ENCODE data around the gene GSTM5. TPM values are rescaled to one million over a fixed set of nuclear protein-coding genes. Genes with fewer than 3 reads are reported as not detected.

The GSTM5 gene
- total and polyA plus RNA-seq, 4 donors: 0.59 to 2.8 (median 1.3) TPM

- WGBS: 94% methylated on average over 13 of the region's 13 CpGs
- H3K36me3 ChIP-seq (ENCODE audit: control insufficient read depth in 4 of 4, insufficient read depth in 3 of 4, low read depth in 1 of 4, low read length in 3 of 4): no peaks in the 10 kb centered on the region
- TF ChIP-seq EGR1 (IDR thresholded peaks at IDR 0.05; ENCODE audit: low read depth in 2 of 2) (no peak), RAD21 (IDR thresholded peaks at IDR 0.05) (no peak), CTCF (IDR thresholded peaks at IDR 0.05; ENCODE audit: low read depth, low read length, missing input control) (no peak), HNF4A (conservative IDR thresholded peaks at IDR 0.05) (no peak), JUND (IDR thresholded peaks at IDR 0.05) (no peak), ATF3 (IDR thresholded peaks at IDR 0.05) (no peak), TAF1 (conservative IDR thresholded peaks at IDR 0.05) (no peak), HNF4G (IDR thresholded peaks at IDR 0.05) (no peak), FOXA1 (IDR thresholded peaks at IDR 0.05) (no peak), NR2F2 (IDR thresholded peaks at IDR 0.05) (no peak), FOXA2 (IDR thresholded peaks at IDR 0.05) (no peak), SP1 (IDR thresholded peaks at IDR 0.05) (no peak), YY1 (IDR thresholded peaks at IDR 0.05) (no peak), RXRA (IDR thresholded peaks at IDR 0.05) (no peak), MAX (IDR thresholded peaks at IDR 0.05) (no peak), GABPA (IDR thresholded peaks at IDR 0.05 in 1 of 2, conservative IDR thresholded peaks at IDR 0.05 in 1 of 2) (no peak)
- TF ChIP-seq, protein P1, sequence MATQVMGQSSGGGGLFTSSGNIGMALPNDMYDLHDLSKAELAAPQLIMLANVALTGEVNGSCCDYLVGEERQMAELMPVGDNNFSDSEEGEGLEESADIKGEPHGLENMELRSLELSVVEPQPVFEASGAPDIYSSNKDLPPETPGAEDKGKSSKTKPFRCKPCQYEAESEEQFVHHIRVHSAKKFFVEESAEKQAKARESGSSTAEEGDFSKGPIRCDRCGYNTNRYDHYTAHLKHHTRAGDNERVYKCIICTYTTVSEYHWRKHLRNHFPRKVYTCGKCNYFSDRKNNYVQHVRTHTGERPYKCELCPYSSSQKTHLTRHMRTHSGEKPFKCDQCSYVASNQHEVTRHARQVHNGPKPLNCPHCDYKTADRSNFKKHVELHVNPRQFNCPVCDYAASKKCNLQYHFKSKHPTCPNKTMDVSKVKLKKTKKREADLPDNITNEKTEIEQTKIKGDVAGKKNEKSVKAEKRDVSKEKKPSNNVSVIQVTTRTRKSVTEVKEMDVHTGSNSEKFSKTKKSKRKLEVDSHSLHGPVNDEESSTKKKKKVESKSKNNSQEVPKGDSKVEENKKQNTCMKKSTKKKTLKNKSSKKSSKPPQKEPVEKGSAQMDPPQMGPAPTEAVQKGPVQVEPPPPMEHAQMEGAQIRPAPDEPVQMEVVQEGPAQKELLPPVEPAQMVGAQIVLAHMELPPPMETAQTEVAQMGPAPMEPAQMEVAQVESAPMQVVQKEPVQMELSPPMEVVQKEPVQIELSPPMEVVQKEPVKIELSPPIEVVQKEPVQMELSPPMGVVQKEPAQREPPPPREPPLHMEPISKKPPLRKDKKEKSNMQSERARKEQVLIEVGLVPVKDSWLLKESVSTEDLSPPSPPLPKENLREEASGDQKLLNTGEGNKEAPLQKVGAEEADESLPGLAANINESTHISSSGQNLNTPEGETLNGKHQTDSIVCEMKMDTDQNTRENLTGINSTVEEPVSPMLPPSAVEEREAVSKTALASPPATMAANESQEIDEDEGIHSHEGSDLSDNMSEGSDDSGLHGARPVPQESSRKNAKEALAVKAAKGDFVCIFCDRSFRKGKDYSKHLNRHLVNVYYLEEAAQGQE (IDR thresholded peaks at IDR 0.05): no peak
- TF ChIP-seq, protein P2, sequence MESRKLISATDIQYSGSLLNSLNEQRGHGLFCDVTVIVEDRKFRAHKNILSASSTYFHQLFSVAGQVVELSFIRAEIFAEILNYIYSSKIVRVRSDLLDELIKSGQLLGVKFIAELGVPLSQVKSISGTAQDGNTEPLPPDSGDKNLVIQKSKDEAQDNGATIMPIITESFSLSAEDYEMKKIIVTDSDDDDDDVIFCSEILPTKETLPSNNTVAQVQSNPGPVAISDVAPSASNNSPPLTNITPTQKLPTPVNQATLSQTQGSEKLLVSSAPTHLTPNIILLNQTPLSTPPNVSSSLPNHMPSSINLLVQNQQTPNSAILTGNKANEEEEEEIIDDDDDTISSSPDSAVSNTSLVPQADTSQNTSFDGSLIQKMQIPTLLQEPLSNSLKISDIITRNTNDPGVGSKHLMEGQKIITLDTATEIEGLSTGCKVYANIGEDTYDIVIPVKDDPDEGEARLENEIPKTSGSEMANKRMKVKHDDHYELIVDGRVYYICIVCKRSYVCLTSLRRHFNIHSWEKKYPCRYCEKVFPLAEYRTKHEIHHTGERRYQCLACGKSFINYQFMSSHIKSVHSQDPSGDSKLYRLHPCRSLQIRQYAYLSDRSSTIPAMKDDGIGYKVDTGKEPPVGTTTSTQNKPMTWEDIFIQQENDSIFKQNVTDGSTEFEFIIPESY (IDR thresholded peaks at IDR 0.05): no peak
- no peak overlapping the region for H3K9ac ChIP-seq (ENCODE audit: low read depth in 1 of 2, low read length in 2 of 2)
- peaks cover 0 to under 1% (median 0%) of the 10 kb centered on the region in 4 donors for H3K4me1 ChIP-seq (ENCODE audit: control insufficient read depth in 4 of 4, insufficient read depth in 4 of 4, low read length in 3 of 4)
- H3K9me3 ChIP-seq (ENCODE audit: control insufficient read depth in 4 of 4, low read length in 3 of 4): no peaks in the 10 kb centered on the region
- H3K4me3 ChIP-seq (ENCODE audit: low read depth in 1 of 3, low read length in 3 of 3): no peak overlapping the region
- no peaks in the 10 kb centered on the region for H3K27me3 ChIP-seq (ENCODE audit: control insufficient read depth in 4 of 4, insufficient read depth in 4 of 4, low read length in 3 of 4)
- no peak for DNase-seq (ENCODE audit: low spot score)
- H3K27ac ChIP-seq (ENCODE audit: low read depth in 1 of 2, low read length in 2 of 2): no peak overlapping the region
These were observed 46.1 kb downstream of the GSTM5 start for GRCh38 chr1:109757936-109758786.

All from liver (tissue), 9 donors.